Adrenal gland (tissue), 5 donors: ENCODE measurements around the gene RWDD1.

Experiments
- POLR2A ChIP-seq, 2 donors: fragments of 450-650 bp; IDR thresholded peaks; one replicate each; pipeline ENCODE4 v1.6.1; 2017; ENCODE audit warnings: antibody characterized with exemption in 2 of 2, mild to moderate bottlenecking in 2 of 2, moderate library complexity in 1 of 2
- TF ChIP-seq, protein P1 (sequence below), 6 experiments: fragments of 450-650 bp in 4 of 6; fragments of 200-600 bp in 2 of 6; sonication (generic) in 1 of 6; IDR thresholded peaks; 1 replicate in 5 of 6; 2 replicates in 1 of 6; pipeline versions ENCODE4 v1.5.1 to v1.8.0; 2016 to 2021; ENCODE audit warnings: antibody characterized with exemption in 6 of 6, mild to moderate bottlenecking in 2 of 6, moderate library complexity in 1 of 6
- donor health status: DM: no; HTN: no; CAD: no.

DNA sequence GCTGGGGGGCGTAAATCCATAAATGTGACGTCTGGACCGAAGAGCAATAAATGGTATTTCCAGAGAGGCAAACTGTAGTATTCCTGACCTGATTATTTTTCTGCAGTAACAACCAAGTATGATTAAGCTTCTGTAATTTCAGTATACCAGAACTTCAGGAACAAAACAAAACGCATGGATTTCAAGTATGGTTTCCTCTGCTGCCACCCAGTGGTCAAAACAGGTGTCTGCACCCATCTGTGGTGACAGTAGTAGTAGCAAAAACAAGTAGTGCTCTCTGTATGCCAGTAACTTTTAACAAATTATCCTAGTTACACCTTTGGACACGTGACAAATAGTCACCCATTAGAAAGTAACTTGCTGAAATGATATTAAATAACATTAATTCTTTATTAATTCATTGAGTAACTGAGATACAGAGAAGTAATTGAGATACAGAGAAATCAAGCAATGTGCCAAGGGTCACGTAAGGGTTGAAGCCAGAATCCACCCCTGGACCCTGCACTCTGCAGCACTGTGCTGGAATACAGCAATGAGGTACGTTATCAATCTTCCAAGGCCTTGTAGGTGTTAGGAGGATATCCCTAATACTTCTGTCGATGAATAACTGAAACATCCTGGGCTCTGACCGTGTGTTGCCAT lies 9.8 kb upstream of the RWDD1 start:
- TF ChIP-seq, protein P1, sequence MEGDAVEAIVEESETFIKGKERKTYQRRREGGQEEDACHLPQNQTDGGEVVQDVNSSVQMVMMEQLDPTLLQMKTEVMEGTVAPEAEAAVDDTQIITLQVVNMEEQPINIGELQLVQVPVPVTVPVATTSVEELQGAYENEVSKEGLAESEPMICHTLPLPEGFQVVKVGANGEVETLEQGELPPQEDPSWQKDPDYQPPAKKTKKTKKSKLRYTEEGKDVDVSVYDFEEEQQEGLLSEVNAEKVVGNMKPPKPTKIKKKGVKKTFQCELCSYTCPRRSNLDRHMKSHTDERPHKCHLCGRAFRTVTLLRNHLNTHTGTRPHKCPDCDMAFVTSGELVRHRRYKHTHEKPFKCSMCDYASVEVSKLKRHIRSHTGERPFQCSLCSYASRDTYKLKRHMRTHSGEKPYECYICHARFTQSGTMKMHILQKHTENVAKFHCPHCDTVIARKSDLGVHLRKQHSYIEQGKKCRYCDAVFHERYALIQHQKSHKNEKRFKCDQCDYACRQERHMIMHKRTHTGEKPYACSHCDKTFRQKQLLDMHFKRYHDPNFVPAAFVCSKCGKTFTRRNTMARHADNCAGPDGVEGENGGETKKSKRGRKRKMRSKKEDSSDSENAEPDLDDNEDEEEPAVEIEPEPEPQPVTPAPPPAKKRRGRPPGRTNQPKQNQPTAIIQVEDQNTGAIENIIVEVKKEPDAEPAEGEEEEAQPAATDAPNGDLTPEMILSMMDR (IDR thresholded peaks at IDR 0.05), result peak; percentile 84 to 94 (median 92)
- TF ChIP-seq POLR2A (IDR thresholded peaks at IDR 0.05), result no peak
